Measurements from ENCODE around the gene TEKT5.

- TF ChIP-seq TEAD4 (IDR thresholded peaks at IDR 0.05) (no peak), RAD21 (IDR thresholded peaks at IDR 0.05; ENCODE audit: low read depth) (no peak), EGR1 (IDR thresholded peaks at IDR 0.05) (no peak), EP300 (IDR thresholded peaks at IDR 0.05; ENCODE audit: borderline replicate concordance) (no peak), ZBTB7A (IDR thresholded peaks at IDR 0.05; ENCODE audit: low read depth) (no peak), YY1 (IDR thresholded peaks at IDR 0.05; ENCODE audit: low read depth) (no peak), FOXM1 (IDR thresholded peaks at IDR 0.05; ENCODE audit: borderline replicate concordance, low read depth) (no peak)
These were observed 27.5 kb downstream of the TEKT5 start for GRCh38 chr16:10667239-10667638.

All from Ishikawa (cell line).